ENCODE results near the gene MLKL.
"Not testable (repeated sequence)": the region's sequence is repeated elsewhere in the genome, so short reads cannot be mapped to it uniquely, and the experiment has no call there.

MLKL gene

GRCh38 chr16:74657870-74658642 lies 42.6 kb downstream of the MLKL start:
- no peak for TF ChIP-seq CTCF (IDR thresholded peaks at IDR 0.05; ENCODE audit: low read depth, low read length)
- DNase-seq (ENCODE audit: extremely low read depth, low read depth), result no peak

GRCh38 chr16:74654536-74655050 lies 46.1 kb downstream of the MLKL start:
- DNase-seq (ENCODE audit: extremely low read depth, low read depth), result no peak
- TF ChIP-seq CTCF (IDR thresholded peaks at IDR 0.05; ENCODE audit: low read depth, low read length), result no peak

- DNase-seq (ENCODE audit: extremely low read depth, low read depth), result not testable (repeated sequence)
Observed at GRCh38 chr16:74652883-74653282, 47.8 kb downstream of the MLKL start.

GRCh38 chr16:74652249-74652648 lies 48.4 kb downstream of the MLKL start:
- no peak for TF ChIP-seq CTCF (IDR thresholded peaks at IDR 0.05; ENCODE audit: low read depth, low read length)
- DNase-seq (ENCODE audit: extremely low read depth, low read depth), result no peak

GRCh38 chr16:74651841-74652240 lies 48.8 kb downstream of the MLKL start:
- no peak for DNase-seq (ENCODE audit: extremely low read depth, low read depth)
- TF ChIP-seq CTCF (IDR thresholded peaks at IDR 0.05; ENCODE audit: low read depth, low read length), result no peak

GRCh38 chr16:74650966-74651567 lies 49.6 kb downstream of the MLKL start:
- DNase-seq (ENCODE audit: extremely low read depth, low read depth), result no peak
- peak; percentile 38 for TF ChIP-seq CTCF (IDR thresholded peaks at IDR 0.05; ENCODE audit: low read depth, low read length)

GRCh38 chr16:74649839-74650504 lies 50.7 kb downstream of the MLKL start:
- TF ChIP-seq CTCF (IDR thresholded peaks at IDR 0.05; ENCODE audit: low read depth, low read length), result no peak
- no peak for DNase-seq (ENCODE audit: extremely low read depth, low read depth)

All from AG09319 (cell line).